Spleen (tissue), 7 donors: ENCODE measurements around the gene WT1.

Source experiments
- POLR2AphosphoS5 ChIP-seq, 3 donors: sonication (generic); formaldehyde crosslinking; IDR thresholded peaks; one replicate each; pipeline ENCODE4 v1.5.1; 2017; ENCODE audit warnings: antibody characterized with exemption in 3 of 3
- TF ChIP-seq, protein P1 (sequence below), 11 experiments: fragments of 200-600 bp in 7 of 11; fragments of 450-650 bp in 4 of 11; sonication (generic) in 4 of 11; IDR thresholded peaks in 8 of 11; conservative IDR thresholded peaks in 3 of 11; 1 replicate in 7 of 11; 2 replicates in 4 of 11; pipeline versions ENCODE4 v1.4.0 to v1.8.0; 2016 to 2021; ENCODE audit warnings: antibody characterized with exemption in 11 of 11, inconsistent platforms in 4 of 11, mild to moderate bottlenecking in 1 of 11
- donor health status: DM: no; HTN: no; CAD: no; lungs with moderate emphysema.
- donor health status: DM: no; HTN: no; CAD: no.
- donor health status: DM: no; HTN: no; CAD: no.

DNA sequence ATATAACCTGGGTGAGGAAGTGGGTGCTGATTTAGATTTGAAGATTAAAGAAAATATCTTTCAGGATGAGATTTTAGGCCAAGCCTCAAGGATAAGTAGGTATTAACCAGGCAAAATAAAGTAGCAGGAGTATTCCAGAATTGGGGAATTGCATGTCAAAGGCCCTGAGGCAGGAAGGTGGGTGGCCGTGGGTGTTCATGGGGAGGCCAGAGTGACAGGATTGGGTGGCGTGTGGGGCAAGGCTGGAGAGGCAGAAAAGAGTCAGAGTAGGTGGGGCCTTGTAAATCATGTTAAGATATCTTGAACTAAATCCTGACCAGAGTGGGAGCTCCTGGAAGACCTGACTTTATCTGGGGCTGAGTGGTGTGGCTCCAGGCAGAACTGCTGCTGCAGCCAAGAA lies 19.7 kb upstream of the WT1 start:
- no peak for TF ChIP-seq POLR2AphosphoS5 (IDR thresholded peaks at IDR 0.05)
- TF ChIP-seq, protein P1, sequence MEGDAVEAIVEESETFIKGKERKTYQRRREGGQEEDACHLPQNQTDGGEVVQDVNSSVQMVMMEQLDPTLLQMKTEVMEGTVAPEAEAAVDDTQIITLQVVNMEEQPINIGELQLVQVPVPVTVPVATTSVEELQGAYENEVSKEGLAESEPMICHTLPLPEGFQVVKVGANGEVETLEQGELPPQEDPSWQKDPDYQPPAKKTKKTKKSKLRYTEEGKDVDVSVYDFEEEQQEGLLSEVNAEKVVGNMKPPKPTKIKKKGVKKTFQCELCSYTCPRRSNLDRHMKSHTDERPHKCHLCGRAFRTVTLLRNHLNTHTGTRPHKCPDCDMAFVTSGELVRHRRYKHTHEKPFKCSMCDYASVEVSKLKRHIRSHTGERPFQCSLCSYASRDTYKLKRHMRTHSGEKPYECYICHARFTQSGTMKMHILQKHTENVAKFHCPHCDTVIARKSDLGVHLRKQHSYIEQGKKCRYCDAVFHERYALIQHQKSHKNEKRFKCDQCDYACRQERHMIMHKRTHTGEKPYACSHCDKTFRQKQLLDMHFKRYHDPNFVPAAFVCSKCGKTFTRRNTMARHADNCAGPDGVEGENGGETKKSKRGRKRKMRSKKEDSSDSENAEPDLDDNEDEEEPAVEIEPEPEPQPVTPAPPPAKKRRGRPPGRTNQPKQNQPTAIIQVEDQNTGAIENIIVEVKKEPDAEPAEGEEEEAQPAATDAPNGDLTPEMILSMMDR (IDR thresholded peaks at IDR 0.05 in 8 of 11, conservative IDR thresholded peaks at IDR 0.05 in 3 of 11): no peak
